A549 (cell line): Measurements from ENCODE around the gene PACS1. TPM values are rescaled to one million over a fixed set of nuclear protein-coding genes. Genes with fewer than 3 reads are reported as not detected.

Experiments
- ATAC-seq, 2 experiments: fragments of 200-7000 bp in 1 of 2; fragments of >200 bp in 1 of 2; cut with Nextera tagmentation in 1 of 2; cut with Tn5 transposase in 1 of 2; 3 replicates each; pipeline versions ENCODE4 v1.8.0 to v1.9.1; 2018 to 2020; ENCODE audit warnings: mild to moderate bottlenecking in 1 of 2, moderate library complexity in 1 of 2
- CTCF ChIA-PET: fragments of 300-600 bp; sonication (Branson Sonifier 250); formaldehyde crosslinking; extraction: SDS; loops from one replicate; lab custom pipeline; 2021; ENCODE audit warnings: antibody characterized with exemption, inconsistent platforms; lab: Yijun Ruan, JAX
- POLR2A ChIA-PET: fragments of 350-600 bp; formaldehyde crosslinking; extraction: SDS; loops from one replicate; lab custom pipeline; 2021; ENCODE audit warnings: antibody characterized with exemption, inconsistent platforms; lab: Yijun Ruan, JAX
- DNase-seq, 2 experiments: peaks; one replicate each; pipeline versions ENCODE4 v3.0.0 to v3.0.0-alpha.2; 2011 to 2016; ENCODE audit warnings: low read depth in 1 of 2, low spot score in 1 of 2
- FAIRE-seq: peaks from 2 replicates; lab custom pipeline; 2011; peaks lifted over from hg19 to GRCh38; lab: Jason Lieb, UNC
- H3K27ac ChIP-seq, 2 experiments: fragments of >200 bp; sonication (Bioruptor Twin); formaldehyde crosslinking; 3 replicates each; pipeline ENCODE4 v1.5.1; 2016 to 2017
- H3K4me1 ChIP-seq: fragments of >200 bp; sonication (Bioruptor Twin); formaldehyde crosslinking; 3 replicates; pipeline ENCODE4 v1.6.1; 2016
- H3K4me2 ChIP-seq: fragments of >200 bp; sonication (Bioruptor Twin); formaldehyde crosslinking; 3 replicates; pipeline ENCODE4 v1.6.1; 2016
- H3K4me3 ChIP-seq: fragments of >200 bp; sonication (Bioruptor Twin); formaldehyde crosslinking; 3 replicates; pipeline ENCODE4 v1.5.1; 2016
- H3K9me3 ChIP-seq: fragments of >200 bp; sonication (Bioruptor Twin); formaldehyde crosslinking; 3 replicates; pipeline ENCODE4 v1.6.1; 2016
- BHLHE40 ChIP-seq: IDR thresholded peaks from 2 replicates; pipeline ENCODE4 v1.6.1; 2012; ENCODE audit warnings: low read depth, low read length, inconsistent platforms
- CBX8 ChIP-seq: fragments of 200-600 bp; sonication (generic); IDR thresholded peaks from 2 replicates; pipeline ENCODE4 v1.6.1; 2016
- CHD4 ChIP-seq: fragments of 200-600 bp; sonication (generic); IDR thresholded peaks from 2 replicates; pipeline ENCODE4 v1.6.1; 2016; ENCODE audit warnings: antibody characterized with exemption, mild to moderate bottlenecking, borderline replicate concordance
- EHF ChIP-seq: fragments of 250-450 bp; sonication (Bioruptor Pico); IDR thresholded peaks from 2 replicates; pipeline ENCODE4 v1.5.0; 2020; ENCODE audit warnings: mild to moderate bottlenecking
- EHMT2 ChIP-seq: fragments of 200-600 bp; sonication (generic); IDR thresholded peaks from 2 replicates; pipeline ENCODE4 v1.6.1; 2016; ENCODE audit warnings: antibody characterized with exemption, low read depth, mild to moderate bottlenecking, moderate library complexity
- FOSB ChIP-seq: fragments of 250-450 bp; sonication (Bioruptor Pico); IDR thresholded peaks from 2 replicates; pipeline ENCODE4 v1.5.0; 2020; ENCODE audit warnings: mild to moderate bottlenecking, moderate library complexity
- FOSL2 ChIP-seq, 2 experiments: fragments of 450-650 bp in 1 of 2; fragments of >200 bp in 1 of 2; sonication (Bioruptor Twin) in 1 of 2; formaldehyde crosslinking; IDR thresholded peaks; 2 replicates each; pipeline versions ENCODE4 v1.5.0 to v1.6.1; 2016 to 2020; ENCODE audit warnings: mild to moderate bottlenecking in 1 of 2, moderate library complexity in 1 of 2
- GATA3 ChIP-seq: IDR thresholded peaks from 2 replicates; pipeline ENCODE4 v1.6.1; 2012; ENCODE audit warnings: borderline replicate concordance
- HDAC2 ChIP-seq: fragments of 200-600 bp; sonication (generic); IDR thresholded peaks from 2 replicates; pipeline ENCODE4 v1.6.1; 2016
- HEYL ChIP-seq: fragments of 250-450 bp; sonication (Bioruptor Pico); IDR thresholded peaks from 2 replicates; pipeline ENCODE4 v1.8.0; 2021; ENCODE audit warnings: mild to moderate bottlenecking, moderate library complexity
- HOXB13 ChIP-seq: fragments of 250-450 bp; sonication (Bioruptor Pico); IDR thresholded peaks from 2 replicates; pipeline ENCODE4 v1.5.0; 2020; ENCODE audit warnings: low read depth, mild to moderate bottlenecking, moderate library complexity
- HOXB5 ChIP-seq: fragments of 250-450 bp; sonication (Bioruptor Pico); IDR thresholded peaks from 2 replicates; pipeline ENCODE4 v1.5.0; 2020; ENCODE audit warnings: mild to moderate bottlenecking, moderate library complexity
- JUNB ChIP-seq: fragments of >200 bp; sonication (Bioruptor Twin); formaldehyde crosslinking; IDR thresholded peaks from 2 replicates; pipeline ENCODE4 v1.6.1; 2016
- KDM1A ChIP-seq: fragments of 200-600 bp; sonication (generic); IDR thresholded peaks from 2 replicates; pipeline ENCODE4 v1.6.1; 2016; ENCODE audit warnings: low read depth, mild to moderate bottlenecking
- KDM5A ChIP-seq: fragments of 200-600 bp; sonication (generic); IDR thresholded peaks from 2 replicates; pipeline ENCODE4 v1.6.1; 2016; ENCODE audit warnings: antibody characterized with exemption, mild to moderate bottlenecking
- MAFK ChIP-seq: fragments of 450-650 bp; IDR thresholded peaks from 2 replicates; pipeline ENCODE4 v1.6.1; 2014; ENCODE audit not compliant: partially characterized antibody
- NFE2L2 ChIP-seq: fragments of 150-350 bp; conservative IDR thresholded peaks from 2 replicates; pipeline ENCODE4 v1.6.1; 2014; ENCODE audit warnings: low read length
- NR3C1 ChIP-seq: fragments of >200 bp; sonication (Bioruptor Twin); formaldehyde crosslinking; IDR thresholded peaks from 3 replicates; pipeline ENCODE4 v1.6.1; 2017
- POLR2A ChIP-seq: IDR thresholded peaks from 2 replicates; pipeline ENCODE4 v1.6.1; 2012; ENCODE audit warnings: mild to moderate bottlenecking, low read length
- POLR2AphosphoS2 ChIP-seq: conservative IDR thresholded peaks from 2 replicates; pipeline ENCODE4 v1.6.1; 2012; ENCODE audit warnings: low read length, improper control_type of control experiment, inconsistent platforms
- RCOR1 ChIP-seq: fragments of 150-350 bp; IDR thresholded peaks from 2 replicates; pipeline ENCODE4 v1.6.1; 2014; ENCODE audit warnings: antibody characterized with exemption, low read length, low read depth
- RNF2 ChIP-seq: fragments of 200-600 bp; sonication (generic); IDR thresholded peaks from 2 replicates; pipeline ENCODE4 v1.6.1; 2016; ENCODE audit warnings: low read depth, mild to moderate bottlenecking, antibody characterized with exemption, moderate library complexity, borderline replicate concordance
- TFCP2L1 ChIP-seq: fragments of 250-450 bp; sonication (Bioruptor Pico); IDR thresholded peaks from 2 replicates; pipeline ENCODE4 v1.5.0; 2021; ENCODE audit warnings: mild to moderate bottlenecking
- TP53 ChIP-seq: fragments of 250-450 bp; sonication (Bioruptor Pico); IDR thresholded peaks from 2 replicates; pipeline ENCODE4 v1.5.0; 2021; ENCODE audit warnings: mild to moderate bottlenecking, moderate library complexity
- ZC3H11A ChIP-seq: fragments of 450-650 bp; IDR thresholded peaks from 2 replicates; pipeline ENCODE4 v1.6.1; 2014; ENCODE audit warnings: antibody characterized with exemption, mild to moderate bottlenecking
- ZFP36 ChIP-seq: fragments of 450-650 bp; IDR thresholded peaks from 2 replicates; pipeline ENCODE4 v1.6.1; 2014; ENCODE audit warnings: borderline replicate concordance; ENCODE audit not compliant: partially characterized antibody
- ZSCAN20 ChIP-seq: fragments of 250-450 bp; sonication (Bioruptor Pico); IDR thresholded peaks from 2 replicates; pipeline ENCODE4 v1.8.0; 2022; ENCODE audit warnings: mild to moderate bottlenecking, moderate library complexity
- WGBS: methylation state at CpG from one replicate; pipeline ENCODE4 v1.1.6; 2017; ENCODE audit errors: missing lambda C conversion rate; 5-methylcytosine and 5-hydroxymethylcytosine counted together
- polyA plus RNA-seq, 4 experiments: library from polyadenylated mRNA; depleted of rRNA in 3 of 4; stranded (reverse); fragments of >200 nt; fragmentation: RNase III in 1 of 4; extraction: RNeasy Plus Mini Kit Qiagen cat#74134 plus additional on column Dnase treatment in 1 of 4; gene quantifications; 2 replicates in 3 of 4; 3 replicates in 1 of 4; pipeline ENCODE4 v1.2.3, GENCODE V29; 2011 to 2017
- TF ChIP-seq, protein P1 (sequence below): IDR thresholded peaks from 2 replicates; pipeline ENCODE4 v1.6.1; 2012; ENCODE audit warnings: low read depth, borderline replicate concordance
- TF ChIP-seq, protein P2 (sequence below): fragments of 200-600 bp; sonication (generic); IDR thresholded peaks from 2 replicates; pipeline ENCODE4 v1.6.1; 2016; ENCODE audit warnings: antibody characterized with exemption, mild to moderate bottlenecking, moderate library complexity
- TF ChIP-seq, protein P3 (sequence below): fragments of >200 bp; sonication (Bioruptor Twin); formaldehyde crosslinking; IDR thresholded peaks from 3 replicates; pipeline ENCODE4 v1.6.1; 2016
- TF ChIP-seq, protein P4 (sequence below): IDR thresholded peaks from 2 replicates; pipeline ENCODE4 v1.6.1; 2012
- TF ChIP-seq, protein P5 (sequence below): fragments of 250-450 bp; sonication (Bioruptor Pico); IDR thresholded peaks from 2 replicates; pipeline ENCODE4 v1.5.0; 2021; ENCODE audit warnings: mild to moderate bottlenecking, moderate library complexity, borderline replicate concordance

Gene PACS1
- polyA plus RNA-seq, 2 of the 4 experiments (the other 2 are of a cell fraction): 48.2 to 59.1 TPM

DNA sequence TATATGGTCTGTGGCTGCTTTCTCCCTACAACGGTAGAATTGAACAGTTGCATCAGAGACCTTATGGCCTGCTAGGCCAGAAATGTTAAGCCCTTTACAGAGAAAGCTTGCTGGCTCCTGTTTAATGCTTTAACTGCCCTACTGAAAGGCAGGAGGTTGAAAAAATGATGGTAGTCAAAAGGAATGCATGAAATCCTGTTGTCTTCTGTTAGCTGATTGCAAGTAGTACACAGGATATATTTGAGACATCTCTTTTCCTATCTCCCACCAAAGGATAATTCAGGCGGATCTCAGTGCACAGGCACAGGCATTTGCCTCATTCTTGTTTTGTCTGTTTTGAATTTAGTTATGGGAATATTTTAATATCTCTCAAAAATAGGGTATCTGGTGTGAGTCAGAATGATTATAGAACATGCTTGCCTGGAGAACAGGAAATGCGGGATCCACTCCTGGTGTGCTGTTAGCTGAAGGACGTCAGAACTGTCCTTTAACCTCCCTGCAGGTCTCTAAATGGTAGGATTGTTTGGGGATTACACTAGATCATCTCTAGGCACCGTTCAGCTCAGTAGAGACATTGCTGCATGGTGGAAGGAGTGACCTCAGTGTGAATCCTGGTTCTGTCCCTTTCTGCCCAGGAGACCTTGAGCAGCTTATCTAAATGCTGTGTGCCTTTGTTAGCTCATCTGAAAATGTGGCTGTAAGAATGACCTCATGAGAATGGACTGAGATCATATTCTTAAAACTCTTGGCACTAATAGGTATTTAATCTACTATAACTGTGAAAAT, 49.5 kb downstream of the PACS1 start (continued):
- TF ChIP-seq POLR2AphosphoS2 (no peak), RNF2 (no peak), HOXB5 (CRISPR knock-in tag) (no peak), KDM1A (no peak), TP53 (CRISPR knock-in tag) (no peak), HEYL (CRISPR knock-in tag) (no peak), POLR2A (no peak), KDM5A (no peak), RCOR1 (no peak), NR3C1 (no peak), ZC3H11A (no peak), JUNB (peak; percentile 4; the same call in 1 of the 2 replicates), HOXB13 (no peak), GATA3 (peak; percentile 78; the same call in 1 of the 2 replicates), MAFK (no peak), EHF (CRISPR knock-in tag) (no peak), ZFP36 (no peak), CBX8 (no peak), HDAC2 (no peak), EHMT2 (no peak)
- TF ChIP-seq, protein P1, sequence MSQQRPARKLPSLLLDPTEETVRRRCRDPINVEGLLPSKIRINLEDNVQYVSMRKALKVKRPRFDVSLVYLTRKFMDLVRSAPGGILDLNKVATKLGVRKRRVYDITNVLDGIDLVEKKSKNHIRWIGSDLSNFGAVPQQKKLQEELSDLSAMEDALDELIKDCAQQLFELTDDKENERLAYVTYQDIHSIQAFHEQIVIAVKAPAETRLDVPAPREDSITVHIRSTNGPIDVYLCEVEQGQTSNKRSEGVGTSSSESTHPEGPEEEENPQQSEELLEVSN: no peak
- TF ChIP-seq, protein P2, sequence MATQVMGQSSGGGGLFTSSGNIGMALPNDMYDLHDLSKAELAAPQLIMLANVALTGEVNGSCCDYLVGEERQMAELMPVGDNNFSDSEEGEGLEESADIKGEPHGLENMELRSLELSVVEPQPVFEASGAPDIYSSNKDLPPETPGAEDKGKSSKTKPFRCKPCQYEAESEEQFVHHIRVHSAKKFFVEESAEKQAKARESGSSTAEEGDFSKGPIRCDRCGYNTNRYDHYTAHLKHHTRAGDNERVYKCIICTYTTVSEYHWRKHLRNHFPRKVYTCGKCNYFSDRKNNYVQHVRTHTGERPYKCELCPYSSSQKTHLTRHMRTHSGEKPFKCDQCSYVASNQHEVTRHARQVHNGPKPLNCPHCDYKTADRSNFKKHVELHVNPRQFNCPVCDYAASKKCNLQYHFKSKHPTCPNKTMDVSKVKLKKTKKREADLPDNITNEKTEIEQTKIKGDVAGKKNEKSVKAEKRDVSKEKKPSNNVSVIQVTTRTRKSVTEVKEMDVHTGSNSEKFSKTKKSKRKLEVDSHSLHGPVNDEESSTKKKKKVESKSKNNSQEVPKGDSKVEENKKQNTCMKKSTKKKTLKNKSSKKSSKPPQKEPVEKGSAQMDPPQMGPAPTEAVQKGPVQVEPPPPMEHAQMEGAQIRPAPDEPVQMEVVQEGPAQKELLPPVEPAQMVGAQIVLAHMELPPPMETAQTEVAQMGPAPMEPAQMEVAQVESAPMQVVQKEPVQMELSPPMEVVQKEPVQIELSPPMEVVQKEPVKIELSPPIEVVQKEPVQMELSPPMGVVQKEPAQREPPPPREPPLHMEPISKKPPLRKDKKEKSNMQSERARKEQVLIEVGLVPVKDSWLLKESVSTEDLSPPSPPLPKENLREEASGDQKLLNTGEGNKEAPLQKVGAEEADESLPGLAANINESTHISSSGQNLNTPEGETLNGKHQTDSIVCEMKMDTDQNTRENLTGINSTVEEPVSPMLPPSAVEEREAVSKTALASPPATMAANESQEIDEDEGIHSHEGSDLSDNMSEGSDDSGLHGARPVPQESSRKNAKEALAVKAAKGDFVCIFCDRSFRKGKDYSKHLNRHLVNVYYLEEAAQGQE: no peak
- TF ChIP-seq, protein P3, sequence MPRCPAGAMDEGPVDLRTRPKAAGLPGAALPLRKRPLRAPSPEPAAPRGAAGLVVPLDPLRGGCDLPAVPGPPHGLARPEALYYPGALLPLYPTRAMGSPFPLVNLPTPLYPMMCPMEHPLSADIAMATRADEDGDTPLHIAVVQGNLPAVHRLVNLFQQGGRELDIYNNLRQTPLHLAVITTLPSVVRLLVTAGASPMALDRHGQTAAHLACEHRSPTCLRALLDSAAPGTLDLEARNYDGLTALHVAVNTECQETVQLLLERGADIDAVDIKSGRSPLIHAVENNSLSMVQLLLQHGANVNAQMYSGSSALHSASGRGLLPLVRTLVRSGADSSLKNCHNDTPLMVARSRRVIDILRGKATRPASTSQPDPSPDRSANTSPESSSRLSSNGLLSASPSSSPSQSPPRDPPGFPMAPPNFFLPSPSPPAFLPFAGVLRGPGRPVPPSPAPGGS: no peak
- TF ChIP-seq, protein P4, sequence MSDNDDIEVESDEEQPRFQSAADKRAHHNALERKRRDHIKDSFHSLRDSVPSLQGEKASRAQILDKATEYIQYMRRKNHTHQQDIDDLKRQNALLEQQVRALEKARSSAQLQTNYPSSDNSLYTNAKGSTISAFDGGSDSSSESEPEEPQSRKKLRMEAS: peak; percentile 59; the same call in 1 of the 2 replicates

DNA sequence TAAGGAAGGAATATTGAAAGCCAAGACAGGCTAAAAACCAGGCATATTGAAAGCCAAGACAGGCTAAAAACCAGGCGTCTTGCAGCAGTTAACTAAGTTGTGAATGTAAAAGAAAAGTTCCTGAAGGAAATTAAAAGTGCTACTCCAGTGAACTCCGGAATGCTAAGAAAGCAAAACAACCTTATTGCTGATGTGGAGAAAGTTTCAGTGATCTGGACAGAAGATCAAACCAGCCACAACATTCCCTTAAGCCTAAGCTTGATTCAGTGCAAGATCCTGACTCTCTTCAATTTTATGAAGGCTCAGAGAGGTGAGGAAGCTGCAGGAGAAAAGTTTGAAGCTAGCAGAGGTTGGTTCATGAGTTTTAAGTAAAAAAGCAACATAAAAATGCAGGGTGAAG, 51.4 kb downstream of the PACS1 start:
- Histone ChIP-seq H3K9me3 (no peaks in the 10 kb centered on the region), H3K4me3 (no peak overlapping the region), H3K27ac (peak overlapping the region; percentile 93 to 94), H3K4me2 (peak overlapping the region; percentile 66; the same call in 1 of the 3 replicates), H3K4me1 (peaks cover 86% of the 10 kb centered on the region)
- ChIA-PET CTCF (interaction anchor here (0.9 to 3.9 kb wide), 4 partner anchors 11 to 76 kb away, joined by 3 to 29 read pairs (median 6); no protein-coding TSS in a partner anchor), POLR2A (no interaction called here)
- DNase-seq: no peak
- ATAC-seq: no peak
- FAIRE-seq: no peak
- 71% methylated on average over 2 of the region's 2 CpGs for WGBS
- TF ChIP-seq CBX8: no peak
- no peak for TF ChIP-seq BHLHE40
- no peak for TF ChIP-seq ZSCAN20 (CRISPR knock-in tag)
- no peak for TF ChIP-seq FOSL2 (IDR thresholded peaks at IDR 0.05)
- TF ChIP-seq FOSL2 (CRISPR knock-in tag; IDR thresholded peaks at IDR 0.05): no peak
- TF ChIP-seq POLR2A: no peak
- no peak for TF ChIP-seq HEYL (CRISPR knock-in tag)
- TF ChIP-seq HOXB5 (CRISPR knock-in tag): no peak
- no peak for TF ChIP-seq NFE2L2
- TF ChIP-seq, protein P5, sequence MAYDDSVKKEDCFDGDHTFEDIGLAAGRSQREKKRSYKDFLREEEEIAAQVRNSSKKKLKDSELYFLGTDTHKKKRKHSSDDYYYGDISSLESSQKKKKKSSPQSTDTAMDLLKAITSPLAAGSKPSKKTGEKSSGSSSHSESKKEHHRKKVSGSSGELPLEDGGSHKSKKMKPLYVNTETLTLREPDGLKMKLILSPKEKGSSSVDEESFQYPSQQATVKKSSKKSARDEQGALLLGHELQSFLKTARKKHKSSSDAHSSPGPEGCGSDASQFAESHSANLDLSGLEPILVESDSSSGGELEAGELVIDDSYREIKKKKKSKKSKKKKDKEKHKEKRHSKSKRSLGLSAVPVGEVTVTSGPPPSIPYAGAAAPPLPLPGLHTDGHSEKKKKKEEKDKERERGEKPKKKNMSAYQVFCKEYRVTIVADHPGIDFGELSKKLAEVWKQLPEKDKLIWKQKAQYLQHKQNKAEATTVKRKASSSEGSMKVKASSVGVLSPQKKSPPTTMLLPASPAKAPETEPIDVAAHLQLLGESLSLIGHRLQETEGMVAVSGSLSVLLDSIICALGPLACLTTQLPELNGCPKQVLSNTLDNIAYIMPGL: no peak
- TF ChIP-seq TFCP2L1 (CRISPR knock-in tag): no peak
- TF ChIP-seq CHD4: no peak
- no peak for TF ChIP-seq EHF (CRISPR knock-in tag)
- TF ChIP-seq NR3C1: no peak
- no peak for TF ChIP-seq ZFP36
- TF ChIP-seq FOSB (CRISPR knock-in tag): no peak
